Stomach (tissue), 4 donors: ENCODE data around the gene PPP1R2.

ENCODE experiments used
- CTCF ChIP-seq, 7 experiments: fragments of 450-650 bp in 4 of 7; fragments of 200-600 bp in 3 of 7; sonication (generic) in 3 of 7; IDR thresholded peaks; one replicate each; pipeline ENCODE4 v1.5.1; 2016 to 2019; ENCODE audit warnings: antibody characterized with exemption in 7 of 7, control low read depth in 2 of 7, mild to moderate bottlenecking in 1 of 7
- EP300 ChIP-seq: sonication (generic); formaldehyde crosslinking; IDR thresholded peaks from one replicate; pipeline ENCODE4 v1.6.1; 2017; ENCODE audit warnings: antibody characterized with exemption
- POLR2A ChIP-seq, 4 donors: fragments of 450-650 bp; IDR thresholded peaks; one replicate each; pipeline ENCODE4 v1.6.1; 2016; ENCODE audit warnings: antibody characterized with exemption in 4 of 4, control low read depth in 2 of 4, mild to moderate bottlenecking in 1 of 4, moderate library complexity in 1 of 4
- POLR2AphosphoS5 ChIP-seq, 3 donors: sonication (generic); formaldehyde crosslinking; IDR thresholded peaks; one replicate each; pipeline ENCODE4 v1.6.1; 2016; ENCODE audit warnings: antibody characterized with exemption in 3 of 3

GRCh38 chr3:195554458-195554857 lies 11.3 kb upstream of the PPP1R2 start:
- no peak for TF ChIP-seq CTCF (IDR thresholded peaks at IDR 0.05)
- TF ChIP-seq POLR2A (IDR thresholded peaks at IDR 0.05), result no peak
- no peak for TF ChIP-seq POLR2AphosphoS5 (IDR thresholded peaks at IDR 0.05)
- TF ChIP-seq EP300, result no peak
